Measurements from ENCODE around the gene RALY.

DNA sequence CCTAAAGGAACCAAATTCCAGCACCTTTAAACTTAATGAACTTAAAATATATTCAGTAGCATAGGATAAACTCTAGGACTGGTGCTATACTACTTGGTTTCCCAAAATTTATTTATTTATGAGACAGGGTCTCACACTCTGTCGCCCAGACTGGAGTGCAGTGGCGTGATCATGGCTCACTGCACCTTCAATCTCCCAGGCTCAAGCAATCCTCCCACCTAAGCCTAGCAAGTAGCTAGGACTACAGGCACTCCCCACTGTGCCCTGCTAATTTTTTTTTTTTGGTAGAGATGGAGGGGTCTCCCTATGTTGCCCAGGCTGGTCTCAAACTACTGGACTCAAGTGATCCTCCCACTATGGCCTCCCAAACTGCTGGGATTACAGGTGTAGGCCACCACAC lies 96.9 kb downstream of the RALY start:
- TF ChIP-seq, protein P1, sequence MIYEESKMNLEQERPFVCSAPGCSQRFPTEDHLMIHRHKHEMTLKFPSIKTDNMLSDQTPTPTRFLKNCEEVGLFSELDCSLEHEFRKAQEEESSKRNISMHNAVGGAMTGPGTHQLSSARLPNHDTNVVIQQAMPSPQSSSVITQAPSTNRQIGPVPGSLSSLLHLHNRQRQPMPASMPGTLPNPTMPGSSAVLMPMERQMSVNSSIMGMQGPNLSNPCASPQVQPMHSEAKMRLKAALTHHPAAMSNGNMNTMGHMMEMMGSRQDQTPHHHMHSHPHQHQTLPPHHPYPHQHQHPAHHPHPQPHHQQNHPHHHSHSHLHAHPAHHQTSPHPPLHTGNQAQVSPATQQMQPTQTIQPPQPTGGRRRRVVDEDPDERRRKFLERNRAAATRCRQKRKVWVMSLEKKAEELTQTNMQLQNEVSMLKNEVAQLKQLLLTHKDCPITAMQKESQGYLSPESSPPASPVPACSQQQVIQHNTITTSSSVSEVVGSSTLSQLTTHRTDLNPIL (CRISPR knock-in tag; IDR thresholded peaks at IDR 0.05; ENCODE audit: low read depth) = no peak
- TF ChIP-seq ZFP30 (CRISPR knock-in tag; IDR thresholded peaks at IDR 0.05) (no peak), OSR1 (CRISPR knock-in tag; IDR thresholded peaks at IDR 0.05) (no peak)
